Umbilical cord (tissue), 2 donors: ENCODE results near the gene MMP17. TPM values are rescaled to one million over a fixed set of nuclear protein-coding genes. Genes with fewer than 3 reads are reported as not detected.

ENCODE experiments used
- DNase-seq: peaks from one replicate; pipeline ENCODE4 v3.0.0-alpha.2; 2015; ENCODE audit warnings: low spot score
- total RNA-seq: library from RNA; depleted of rRNA; stranded (reverse); fragments of >200 nt; gene quantifications from one replicate; pipeline ENCODE4 v1.2.3, GENCODE V29; 2014; ENCODE audit warnings: low replicate concordance; ENCODE audit not compliant: insufficient read depth

MMP17 gene
- total RNA-seq, 1 donor from 2014 or later: not detected

DNA sequence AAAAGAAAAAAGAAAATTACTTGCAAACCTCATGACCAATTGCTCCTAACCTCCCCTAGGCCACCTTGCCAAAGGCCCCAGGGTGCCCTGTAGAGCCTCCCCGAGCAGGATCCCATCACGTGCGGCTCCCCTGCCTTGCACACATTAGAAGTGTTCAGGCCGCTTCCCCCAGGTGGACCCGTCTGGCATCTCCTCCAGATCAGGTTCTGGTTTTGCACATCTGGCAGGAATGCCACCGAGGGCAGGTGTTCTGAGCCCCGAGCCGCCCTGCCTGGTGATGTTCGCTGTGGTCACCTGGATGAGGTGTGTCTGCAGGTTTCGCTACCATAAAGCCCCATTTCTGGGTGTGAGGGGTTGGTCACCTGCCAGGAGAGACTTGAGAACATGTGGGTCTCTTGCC, 19.3 kb downstream of the MMP17 start:
- no peak for DNase-seq

DNA sequence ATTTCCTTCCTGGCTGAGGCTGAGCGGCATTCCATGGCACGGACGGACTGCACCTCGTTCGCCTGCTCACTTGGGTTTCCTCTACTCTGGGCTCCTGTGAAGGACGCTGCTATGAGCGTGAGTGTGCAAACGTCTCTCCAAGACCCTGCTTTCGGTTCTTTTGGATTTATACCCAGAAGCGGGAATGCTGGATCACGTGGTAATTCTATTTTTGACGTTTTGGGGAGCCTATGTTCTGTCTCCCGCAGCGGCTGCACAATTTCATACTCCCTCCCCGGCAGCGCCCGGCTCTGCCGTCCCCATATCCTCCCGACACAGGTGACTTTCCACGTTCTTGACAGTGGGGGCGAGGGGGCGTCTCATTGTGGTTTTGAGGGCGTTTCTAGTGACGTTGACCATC, 20.6 kb downstream of the MMP17 start:
- DNase-seq: no peak

DNA sequence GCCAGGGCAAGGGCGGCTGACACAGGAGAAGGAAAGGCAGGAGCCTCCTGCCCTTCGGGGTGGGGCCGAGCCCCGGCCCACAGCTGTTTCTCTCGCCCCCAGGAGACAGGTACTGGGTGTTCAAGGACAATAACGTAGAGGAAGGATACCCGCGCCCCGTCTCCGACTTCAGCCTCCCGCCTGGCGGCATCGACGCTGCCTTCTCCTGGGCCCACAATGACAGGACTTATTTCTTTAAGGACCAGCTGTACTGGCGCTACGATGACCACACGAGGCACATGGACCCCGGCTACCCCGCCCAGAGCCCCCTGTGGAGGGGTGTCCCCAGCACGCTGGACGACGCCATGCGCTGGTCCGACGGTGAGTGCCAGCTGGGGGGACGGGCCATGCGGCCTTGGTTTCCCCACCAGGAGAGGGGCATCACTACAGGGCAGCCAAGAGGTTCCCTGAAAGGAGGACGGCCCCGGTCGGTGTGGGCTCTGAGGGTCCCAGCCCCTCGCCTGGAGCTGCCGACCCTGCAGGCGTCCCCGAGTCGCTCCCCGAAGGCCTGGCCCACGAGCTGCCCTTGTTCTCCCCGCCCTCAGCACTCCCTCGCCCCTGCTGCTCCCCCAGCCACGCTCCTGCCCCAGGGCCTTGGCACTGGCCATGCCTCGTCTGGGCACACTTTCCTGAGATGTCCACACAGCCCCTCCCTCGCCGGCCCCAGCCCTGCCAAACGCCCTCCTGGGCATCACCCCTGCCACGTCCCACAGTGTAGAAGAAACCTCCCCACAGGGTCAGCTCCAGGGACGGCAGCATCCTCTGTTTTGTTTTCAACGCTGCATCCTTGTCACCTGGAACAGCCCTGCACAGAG, 21.7 kb downstream of the MMP17 start:
- no peak for DNase-seq

DNA sequence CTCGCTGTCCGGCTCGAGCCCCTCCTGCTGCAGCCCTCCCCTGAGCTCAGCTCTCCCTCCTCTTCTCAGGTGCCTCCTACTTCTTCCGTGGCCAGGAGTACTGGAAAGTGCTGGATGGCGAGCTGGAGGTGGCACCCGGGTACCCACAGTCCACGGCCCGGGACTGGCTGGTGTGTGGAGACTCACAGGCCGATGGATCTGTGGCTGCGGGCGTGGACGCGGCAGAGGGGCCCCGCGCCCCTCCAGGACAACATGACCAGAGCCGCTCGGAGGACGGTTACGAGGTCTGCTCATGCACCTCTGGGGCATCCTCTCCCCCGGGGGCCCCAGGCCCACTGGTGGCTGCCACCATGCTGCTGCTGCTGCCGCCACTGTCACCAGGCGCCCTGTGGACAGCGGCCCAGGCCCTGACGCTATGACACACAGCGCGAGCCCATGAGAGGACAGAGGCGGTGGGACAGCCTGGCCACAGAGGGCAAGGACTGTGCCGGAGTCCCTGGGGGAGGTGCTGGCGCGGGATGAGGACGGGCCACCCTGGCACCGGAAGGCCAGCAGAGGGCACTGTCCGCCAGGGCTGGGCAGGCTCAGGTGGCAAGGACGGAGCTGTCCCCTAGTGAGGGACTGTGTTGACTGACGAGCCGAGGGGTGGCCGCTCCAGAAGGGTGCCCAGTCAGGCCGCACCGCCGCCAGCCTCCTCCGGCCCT, 22.8 kb downstream of the MMP17 start:
- peak; percentile 14 for DNase-seq

DNA sequence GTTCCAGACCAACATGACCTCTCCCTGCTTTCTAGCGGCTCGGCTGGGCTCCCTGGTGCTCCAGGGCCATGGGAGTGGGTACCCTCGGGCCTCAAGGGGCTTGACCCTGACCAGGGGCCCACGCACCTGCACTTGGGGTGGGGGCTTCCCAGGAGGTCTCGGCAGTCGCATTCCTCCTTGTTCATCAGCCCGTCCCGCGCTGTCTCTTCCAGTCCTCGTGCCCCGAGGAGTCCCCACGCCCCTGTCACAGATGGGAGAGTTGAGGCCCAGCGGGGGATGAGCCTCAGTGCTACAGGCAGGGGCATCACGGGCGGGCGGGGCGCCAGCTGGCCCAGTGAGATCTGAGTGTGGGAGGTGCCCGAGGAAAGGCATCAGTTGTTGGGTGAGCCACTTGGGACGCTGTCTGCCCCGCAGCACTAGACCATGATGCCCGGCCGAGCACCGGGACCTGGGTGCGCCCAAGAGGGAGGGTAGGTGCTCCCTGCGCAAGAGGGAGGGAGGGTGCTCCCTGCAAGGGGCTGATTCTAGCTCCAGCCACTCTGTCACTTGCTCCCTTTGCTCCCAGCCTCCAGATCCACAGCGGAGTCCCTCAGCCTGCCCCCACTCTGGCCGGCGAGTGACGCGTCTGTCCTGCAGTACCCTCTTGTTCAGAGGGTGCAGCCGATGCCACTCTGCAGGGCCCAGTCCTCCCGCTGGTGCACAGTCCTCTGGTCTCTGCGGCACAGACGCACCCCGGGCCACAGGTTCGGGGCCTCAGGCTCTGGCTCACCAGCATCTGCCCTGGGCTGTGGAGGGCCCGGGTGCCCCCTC, 23.8 kb downstream of the MMP17 start:
- DNase-seq: no peak

DNA sequence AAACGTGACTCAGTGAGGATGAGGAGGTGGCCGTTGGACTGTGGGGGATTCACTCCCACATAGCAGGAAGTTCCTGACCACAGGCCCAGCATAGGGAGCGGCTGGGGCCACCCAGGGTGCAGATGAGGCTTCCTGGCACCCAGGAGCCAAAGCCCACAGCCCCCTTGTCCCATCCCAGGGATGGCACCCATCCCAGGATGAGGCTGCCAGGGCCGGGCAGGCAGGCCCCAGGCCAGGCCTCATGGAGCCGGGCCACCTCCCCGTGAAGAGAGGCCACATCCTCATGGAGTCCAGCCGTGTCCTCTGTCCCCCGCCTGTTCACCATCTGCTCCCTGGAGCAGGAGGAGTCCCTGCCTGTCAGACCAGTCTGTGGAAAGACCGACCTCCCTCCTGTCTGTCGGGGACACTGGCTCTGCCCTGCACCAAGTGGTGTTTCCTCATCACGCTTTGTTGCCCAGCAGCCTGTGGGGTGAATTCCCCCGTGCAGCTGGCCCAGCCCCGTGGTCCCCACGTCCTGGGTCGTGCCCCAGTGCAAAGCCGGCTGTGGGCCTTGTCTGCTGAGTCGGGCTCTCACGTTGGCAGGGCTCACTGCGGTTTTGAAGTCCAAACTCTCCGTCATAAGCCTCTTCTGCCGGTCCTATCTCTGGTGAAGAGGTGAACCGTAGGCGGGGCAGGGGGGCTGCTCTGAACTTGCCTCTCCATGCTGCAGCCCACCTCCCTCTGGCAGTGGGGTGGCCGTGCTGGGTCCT, 24.5 kb downstream of the MMP17 start:
- DNase-seq: no peak

DNA sequence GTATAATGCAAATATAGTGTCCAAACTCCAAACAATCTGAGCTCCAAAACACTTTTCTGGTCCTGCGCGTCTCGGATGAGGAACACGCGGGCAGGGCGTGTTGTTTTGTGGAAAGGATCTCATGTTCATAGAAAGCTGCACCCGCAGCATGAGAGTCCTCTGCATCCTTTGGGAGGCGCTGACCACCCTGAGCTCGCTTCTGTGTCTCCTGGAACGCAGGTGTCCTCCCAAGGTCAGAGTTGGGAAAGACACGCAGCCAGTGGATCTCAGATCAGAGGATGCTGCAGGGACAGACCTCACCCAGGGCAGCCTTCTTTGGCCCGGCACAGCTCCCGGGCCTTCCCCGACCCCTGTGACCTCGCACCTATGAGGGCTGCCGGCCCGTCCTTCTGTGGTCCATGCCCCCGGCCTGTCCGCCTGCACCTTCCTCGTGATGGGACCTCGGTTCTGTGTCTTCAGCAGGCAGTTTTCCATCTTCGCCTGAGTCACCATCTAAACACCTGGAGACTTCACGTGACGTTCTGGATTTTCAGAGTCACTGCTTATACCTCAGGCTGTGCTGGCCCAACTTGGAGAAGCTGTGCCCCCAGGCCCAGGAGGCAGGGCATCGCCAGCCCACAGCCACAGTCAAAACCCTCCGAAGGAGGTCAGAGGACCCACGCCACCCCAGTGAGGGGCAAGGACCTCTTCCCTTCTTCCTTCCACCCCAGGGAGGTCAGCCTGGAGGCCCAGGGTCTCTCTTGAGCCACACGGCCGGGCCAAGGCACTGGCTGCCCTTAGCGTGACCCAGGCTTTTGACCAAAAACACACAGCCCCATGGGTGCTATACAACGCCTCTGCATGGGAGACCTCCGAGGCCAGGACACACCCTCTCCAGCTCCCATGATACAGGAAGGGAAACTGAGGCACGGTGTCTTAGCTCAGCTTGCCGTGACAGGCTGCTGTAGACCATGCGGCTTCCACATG, 25.9 kb downstream of the MMP17 start:
- DNase-seq: no peak

DNA sequence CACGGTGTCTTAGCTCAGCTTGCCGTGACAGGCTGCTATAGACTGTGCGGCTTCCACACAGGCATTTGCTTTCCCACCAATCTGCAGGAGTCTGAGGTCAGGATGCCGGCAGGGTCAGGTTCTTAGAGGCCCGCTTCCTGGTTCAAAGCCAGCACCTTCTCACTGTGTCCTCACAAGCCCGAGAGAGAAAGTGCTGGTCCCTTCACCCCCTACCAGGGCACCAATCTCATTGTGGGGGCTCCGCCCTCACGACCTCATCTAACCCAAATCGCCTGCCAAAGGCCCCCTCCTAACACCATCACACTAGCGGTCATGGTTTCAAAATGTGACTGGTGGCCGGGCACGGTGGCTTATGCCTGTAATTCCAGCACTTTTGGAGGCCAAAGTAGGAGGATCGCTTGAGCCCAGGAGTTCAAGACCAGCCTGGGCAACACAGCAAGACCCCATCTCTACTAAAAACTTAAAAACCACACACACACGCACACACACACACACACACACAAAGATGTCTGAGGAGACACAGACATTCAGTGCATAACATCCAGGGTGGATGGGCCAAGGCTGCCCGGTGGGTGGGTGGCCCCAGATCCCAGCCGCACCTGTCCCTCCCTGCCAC, 26.8 kb downstream of the MMP17 start:
- DNase-seq: no peak

DNA sequence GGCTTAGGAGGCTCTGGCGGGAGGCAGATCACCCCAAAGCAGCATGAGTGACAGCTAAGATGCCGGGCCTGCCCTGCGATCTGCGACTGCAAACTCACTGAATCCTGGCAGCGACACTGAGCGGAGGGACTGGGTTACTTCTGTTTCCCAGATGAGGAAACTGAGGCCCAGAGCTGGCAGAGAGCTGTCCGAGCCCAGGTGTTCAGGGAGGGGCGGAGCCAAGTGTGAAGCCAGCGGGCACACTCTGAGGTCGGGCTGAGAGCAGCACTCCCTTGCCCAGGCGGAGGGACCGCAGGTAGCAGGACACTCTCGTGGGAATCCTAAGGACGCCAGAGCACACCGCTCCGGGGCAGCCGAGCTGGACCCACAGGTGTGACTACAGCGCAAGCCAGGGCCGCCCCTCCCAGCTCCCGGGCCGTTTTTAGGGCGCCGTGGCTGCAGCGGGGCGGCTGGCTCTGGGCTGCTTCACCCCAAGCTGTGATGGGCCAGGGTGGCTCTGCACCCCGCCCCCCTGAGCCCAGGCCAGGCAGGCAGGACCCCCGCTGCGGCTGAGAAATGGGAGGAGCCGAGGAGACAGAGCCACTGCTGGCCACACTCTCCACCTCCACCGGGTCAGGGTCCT, 27.4 kb downstream of the MMP17 start:
- DNase-seq: no peak

DNA sequence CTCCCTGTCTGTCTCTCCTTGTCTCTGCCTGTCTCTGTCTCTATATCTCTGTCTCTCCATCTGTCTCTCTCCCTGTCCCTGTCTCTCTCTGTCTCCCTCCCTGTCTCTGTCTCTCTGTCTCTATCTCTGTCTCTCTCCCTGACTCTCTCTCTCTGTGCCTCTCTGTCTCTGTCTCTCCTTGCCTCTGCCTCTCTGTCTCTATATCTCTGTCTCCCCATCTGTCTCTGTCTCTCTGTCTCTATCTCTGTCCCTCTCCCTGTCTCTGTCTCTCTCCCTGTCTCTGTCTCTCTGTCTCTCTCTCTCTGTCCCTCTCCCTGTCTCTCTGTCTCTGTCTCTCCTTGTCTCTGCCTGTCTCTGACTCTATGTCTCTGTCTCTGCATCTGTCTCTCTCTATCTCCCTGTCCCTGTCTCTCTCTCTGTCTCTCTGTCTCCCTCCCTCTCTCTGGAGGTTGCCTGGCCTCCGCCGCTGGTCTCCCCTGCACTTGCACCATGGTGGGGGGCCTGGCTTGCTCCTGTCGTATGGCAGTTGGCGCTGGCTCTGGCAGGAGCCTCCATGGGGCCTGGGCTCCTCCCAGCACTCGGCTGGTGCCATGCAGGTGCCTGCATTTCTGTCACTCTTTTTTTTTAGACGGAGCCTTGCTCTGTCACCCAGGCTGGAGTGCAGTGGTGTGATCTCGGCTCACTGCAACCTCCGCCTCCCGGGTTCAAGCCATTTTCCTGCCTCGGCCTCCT, 28.3 kb downstream of the MMP17 start:
- no peak for DNase-seq

DNA sequence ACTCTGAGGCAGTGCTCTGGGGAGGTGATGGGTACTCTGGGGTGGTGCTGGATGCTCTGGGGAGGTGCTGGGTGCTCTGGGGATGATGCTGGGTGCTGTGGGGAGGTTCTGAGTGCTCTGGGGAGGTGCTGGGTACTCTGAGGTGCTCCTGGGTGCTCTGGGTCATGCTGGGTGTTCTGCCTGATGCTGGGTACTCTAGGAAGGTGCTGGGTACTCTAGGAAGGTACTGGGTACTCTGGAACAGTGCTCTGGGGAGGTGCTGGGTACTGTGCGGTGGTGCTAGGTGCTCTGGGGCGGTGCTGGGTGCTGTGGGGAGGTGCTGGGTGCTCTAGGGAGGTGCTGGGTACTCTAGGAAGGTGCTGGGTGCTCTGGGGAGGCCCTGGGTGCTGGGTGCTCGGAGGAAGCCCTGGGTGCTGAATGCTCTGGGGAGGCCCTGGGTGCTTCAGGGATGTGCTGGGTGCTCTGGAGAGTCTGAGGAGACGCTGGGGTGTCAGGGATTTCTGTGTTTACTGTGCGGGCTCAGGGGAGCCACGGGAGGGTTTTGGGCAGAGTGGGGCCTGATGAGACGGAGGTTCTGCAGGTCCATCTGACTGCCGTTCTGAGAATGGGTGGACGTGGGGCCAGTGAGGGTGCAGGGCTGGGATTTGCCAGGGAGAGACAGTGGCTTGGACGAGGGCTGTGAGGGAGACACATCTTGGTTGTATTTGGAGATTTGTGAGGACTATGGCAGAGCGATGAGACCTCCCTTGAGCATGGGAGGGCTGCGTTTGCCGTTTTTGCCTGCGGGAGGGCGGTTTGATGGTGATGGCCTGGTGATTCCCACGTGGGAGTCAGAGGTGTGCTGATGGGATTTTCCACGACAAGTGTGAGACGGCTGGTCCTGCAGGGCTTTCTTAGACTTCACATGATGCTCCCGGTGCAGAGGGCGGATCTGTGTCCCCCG, 30.0 kb downstream of the MMP17 start:
- DNase-seq: no peak

DNA sequence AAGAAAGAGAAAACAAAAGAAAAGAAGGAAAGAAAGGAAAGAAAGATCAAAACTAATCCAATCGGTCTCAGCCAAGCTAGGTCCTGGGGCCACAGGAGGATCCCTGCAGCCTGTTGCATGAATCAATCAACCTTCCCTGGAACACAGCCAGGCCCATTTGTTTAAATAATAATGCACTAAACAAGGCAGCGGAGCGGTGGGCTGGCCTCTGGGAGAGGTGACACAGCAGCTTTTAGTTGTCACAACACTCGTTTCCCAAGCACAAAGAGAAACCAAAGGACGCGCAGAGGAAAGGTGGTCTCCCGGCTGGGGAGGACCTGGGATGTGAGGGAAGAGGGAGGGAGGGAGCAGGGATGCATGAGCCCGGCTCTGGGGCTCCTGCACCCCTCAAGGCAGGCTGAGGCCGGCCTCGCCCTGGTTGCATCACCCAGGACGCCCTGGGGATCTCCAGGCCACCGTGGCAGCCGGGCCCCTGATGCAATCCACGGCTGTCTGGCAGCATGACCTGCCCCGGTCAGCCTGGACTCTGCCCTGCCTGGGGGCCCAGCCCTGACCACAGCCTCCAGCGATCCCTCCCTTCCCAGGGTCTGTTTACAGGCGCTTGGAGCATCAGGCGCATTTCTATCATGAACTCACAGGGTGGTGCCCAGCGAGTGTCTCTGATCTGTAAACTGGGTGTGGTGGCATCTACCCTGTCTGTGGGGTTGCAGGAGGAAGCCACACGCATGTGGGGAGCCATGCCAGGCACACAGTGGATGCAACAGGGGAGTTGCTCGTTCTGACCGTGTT, 32.5 kb downstream of the MMP17 start:
- DNase-seq: peak; percentile 58

DNA sequence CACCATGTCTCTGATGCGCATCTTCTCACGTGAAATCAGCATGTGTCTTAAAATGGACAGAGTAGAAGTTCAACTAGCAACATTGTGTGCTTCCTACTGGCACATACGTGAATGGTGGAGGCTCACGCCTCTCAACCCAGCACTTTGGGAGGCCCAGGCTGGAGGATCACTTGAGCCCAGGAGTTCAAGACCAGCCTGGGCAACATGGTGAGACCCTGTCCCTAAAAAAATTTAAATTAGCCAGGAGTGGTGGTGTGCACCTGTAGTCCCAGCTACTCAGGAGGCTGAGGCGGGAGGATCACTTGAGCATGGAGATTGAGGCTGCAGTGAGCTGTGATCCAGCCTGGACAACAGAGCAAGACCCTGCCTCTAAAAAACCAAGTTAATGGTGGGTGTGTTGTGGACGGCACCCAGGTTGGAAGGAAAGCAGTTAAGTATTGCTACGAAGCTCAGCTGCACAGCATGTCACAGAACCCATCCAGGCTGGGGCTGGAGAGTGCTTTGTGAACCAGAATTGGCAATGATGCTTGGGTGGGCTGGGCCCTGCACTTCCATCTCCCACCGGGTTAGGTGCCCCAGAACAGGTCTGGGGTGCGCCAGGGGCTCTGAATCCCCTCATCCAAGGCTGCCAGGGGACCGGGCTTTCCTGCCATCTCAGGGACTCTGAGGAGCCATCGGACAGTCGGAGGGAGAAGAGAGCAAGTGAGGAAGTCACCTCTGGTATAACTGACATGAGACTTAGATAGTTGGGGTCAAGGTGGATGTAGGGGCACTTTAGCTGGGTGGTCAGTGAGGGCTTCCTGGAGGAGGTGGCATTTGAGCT, 33.3 kb downstream of the MMP17 start:
- no peak for DNase-seq

DNA sequence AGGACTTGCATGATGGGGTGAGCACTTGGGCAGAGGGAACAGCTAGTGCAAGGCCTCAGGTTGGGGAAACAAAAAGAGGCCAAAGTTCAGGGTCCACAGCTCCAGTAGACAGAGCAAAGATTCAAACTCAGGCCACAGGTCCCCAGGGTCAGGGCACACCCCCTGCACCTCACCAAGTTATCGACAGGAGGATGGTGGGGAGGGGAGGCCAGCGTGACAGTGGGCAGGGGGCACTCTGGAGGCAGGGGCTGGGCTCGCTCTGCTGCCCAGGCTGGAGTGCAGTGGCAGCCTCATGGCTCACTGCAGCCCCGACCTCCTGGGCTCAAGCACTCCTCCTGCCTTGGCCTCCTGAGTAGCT, 33.9 kb downstream of the MMP17 start:
- no peak for DNase-seq

DNA sequence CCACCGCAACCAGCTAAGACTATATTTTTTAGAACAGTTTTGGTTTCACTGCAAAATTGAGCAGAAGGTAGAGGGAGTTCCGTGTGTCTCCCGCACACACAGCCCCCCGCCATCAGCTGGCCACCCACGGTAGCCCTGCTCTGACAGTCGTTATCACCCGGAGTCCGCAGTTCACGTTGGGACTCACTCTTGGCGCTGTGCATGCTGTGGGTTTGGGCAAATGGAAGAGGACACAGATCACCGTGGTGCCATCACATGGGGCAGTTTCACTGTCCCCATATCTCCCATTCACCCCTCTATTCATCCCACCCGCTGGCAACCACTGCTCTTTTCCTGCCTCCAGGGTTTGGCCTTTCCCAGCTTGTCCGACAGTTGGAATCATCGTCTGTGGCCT, 34.4 kb downstream of the MMP17 start:
- DNase-seq: no peak
